GM18519 (cell line): ENCODE data around the gene ADCY5.

Experiments used
- ATAC-seq: cut with Tn5 transposase; IDR thresholded peaks from one replicate; pipeline ENCODE4 v1.9.1; 2021; ENCODE audit warnings: mild to moderate bottlenecking, moderate library complexity; ENCODE audit not compliant: unreplicated experiment, low FRiP score

Gene ADCY5

GRCh38 chr3:123373474-123373987 is 75.4 kb downstream of the ADCY5 start:
- no peak for ATAC-seq

DNA sequence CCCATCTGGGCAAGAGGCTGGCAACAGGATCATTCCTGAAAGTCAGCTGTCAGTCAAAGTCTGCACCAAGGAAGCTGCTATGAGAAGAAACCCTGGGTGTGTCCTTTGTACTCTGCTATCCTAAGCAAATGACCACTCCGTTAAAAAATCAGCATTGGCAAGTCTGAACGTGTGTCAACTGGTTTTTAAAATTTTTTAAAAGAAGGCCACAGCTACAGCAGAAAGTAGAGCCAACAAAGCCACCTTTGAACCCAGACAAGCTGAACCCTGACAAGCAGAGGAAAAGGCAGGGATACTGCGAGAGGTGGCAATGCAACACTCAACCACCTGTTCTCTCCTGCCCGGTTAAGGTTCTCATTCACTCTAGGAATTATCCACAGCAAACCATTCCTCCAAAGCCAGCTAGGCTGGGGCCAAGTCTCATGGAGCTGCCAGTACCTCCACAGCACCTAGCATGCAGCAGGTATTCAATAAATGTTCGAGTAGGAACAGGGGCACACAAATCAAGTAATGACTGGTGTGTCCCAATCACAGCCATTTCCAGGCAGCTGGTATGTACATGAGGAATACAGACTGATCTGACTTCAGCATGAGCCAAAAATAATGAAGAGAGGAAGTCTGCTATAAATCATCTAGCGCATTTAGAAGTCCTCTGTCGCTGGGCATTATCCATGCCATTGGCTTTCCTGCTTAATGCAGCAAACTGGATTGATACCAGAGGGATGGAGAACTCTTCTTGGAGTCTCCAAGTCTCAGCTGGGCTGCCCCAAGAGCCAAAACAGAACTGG is 76.0 kb downstream of the ADCY5 start:
- no peak for ATAC-seq

DNA sequence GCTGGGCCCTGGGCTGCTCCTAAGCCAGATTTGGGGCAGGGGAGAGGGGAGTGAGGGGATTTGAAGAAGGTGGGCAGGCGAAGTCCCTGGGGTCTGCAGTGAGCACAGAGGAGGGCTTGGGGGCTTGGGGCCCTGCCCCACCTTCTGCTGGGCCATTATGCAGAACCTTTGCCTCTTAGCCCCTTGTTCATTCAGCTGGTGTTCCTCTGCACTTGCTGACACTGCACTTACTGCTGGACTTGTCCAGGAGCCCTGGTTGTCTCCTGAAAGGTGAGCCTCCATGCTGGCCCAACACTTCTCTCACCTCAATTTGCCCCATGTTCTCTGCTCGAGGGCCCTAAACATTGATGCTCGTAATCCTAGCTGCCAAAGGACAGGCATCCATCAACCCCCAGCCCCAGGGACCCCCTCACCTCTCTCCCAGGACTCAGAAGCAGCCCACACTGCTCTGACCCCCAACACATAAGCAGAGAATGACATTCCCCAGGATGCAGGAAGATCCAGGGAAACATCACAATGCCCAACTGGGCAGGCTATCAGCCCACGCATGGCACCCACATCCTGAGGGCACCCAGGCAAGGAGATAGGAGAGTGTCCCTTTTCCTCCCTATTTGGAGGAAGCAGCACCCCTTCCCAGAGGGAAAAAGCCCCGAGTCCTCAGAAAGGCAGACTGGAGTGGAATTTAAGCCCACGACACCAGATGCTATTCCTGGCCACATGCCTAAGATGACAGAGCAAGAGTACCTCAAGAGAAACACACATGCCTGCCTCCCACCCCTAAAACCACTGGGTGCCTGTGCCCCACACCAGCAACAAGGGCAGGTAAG is 76.8 kb downstream of the ADCY5 start:
- no peak for ATAC-seq

DNA sequence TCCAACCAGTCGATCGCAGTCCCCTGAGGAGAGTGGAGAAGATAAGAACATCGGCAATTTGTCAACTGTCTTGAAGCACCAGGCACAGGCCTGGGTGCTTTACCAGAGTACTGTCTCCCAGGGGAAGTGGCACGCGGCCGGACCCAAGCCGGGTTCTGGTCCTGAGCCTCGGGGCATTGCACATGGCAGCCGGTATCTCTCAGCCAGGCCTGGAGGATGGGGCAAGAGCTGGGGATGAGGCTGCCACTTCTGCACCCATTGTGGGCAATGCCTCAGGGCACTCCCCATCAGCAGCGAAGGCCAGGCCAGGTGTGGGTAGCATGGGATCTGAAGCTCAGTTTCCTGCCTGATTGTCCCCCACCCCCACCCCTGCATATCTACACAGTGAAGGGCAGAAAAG is 77.5 kb downstream of the ADCY5 start:
- no peak for ATAC-seq

GRCh38 chr3:123370819-123371218 is 78.1 kb downstream of the ADCY5 start:
- no peak for ATAC-seq

GRCh38 chr3:123369085-123369484 is 79.8 kb downstream of the ADCY5 start:
- ATAC-seq, result no peak

DNA sequence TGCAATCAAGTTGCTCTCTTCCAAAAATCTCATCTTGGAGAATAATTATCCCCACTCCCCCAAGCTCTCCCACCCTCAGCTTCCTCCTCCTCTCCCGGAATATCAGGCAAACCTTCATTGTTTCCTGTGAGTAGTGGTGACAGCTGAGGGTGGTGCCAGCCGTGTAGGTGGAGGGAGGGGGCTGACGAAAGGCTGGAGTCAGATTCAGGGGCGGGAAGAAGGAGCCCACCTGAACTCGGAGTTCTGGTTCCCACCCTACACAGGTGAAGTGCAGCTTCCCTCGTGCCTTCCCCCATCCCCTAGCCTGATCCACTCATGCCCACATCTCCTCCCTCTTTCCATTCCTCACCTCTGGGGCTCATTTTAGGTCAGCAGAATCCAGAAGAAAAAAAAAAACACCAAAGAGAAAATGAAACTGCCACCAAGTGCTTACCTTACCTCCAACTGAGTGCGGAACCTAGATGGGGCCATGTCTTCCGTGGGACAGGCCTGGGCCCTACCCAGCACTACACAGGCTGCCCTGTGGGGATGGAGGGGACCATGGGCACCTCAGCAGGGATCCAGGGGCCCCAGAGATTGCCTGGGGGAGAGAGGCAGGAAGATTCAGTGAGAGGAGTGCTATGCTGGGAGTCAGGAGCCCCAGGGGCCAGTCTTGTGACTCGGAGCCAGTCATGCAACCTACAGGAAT is 81.3 kb downstream of the ADCY5 start:
- ATAC-seq, result no peak

GRCh38 chr3:123365450-123366143 is 83.3 kb downstream of the ADCY5 start:
- no peak for ATAC-seq

DNA sequence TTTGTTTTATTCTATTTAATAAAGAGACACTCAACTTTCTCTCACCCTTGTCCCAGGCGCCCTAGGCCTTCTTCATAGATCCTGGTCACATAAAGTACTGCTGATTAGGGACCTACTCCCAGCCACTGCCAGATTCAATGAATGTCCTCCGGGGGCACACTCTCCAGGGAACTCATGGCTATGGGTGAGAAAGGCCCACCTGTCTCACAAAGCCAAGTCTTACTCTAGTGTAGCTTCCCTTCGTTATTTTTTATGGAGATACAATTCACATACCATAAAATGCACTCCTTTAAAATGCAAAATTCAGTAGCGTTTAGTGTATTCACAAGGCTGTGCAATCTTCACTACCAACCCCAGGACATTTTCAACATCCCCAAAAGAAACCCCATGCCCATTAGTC is 87.8 kb downstream of the ADCY5 start:
- ATAC-seq, result no peak

- no peak for ATAC-seq
These were observed 91.6 kb downstream of the ADCY5 start for GRCh38 chr3:123357275-123357674.

- no peak for ATAC-seq
These were observed 95.0 kb downstream of the ADCY5 start for GRCh38 chr3:123353850-123354233.

DNA sequence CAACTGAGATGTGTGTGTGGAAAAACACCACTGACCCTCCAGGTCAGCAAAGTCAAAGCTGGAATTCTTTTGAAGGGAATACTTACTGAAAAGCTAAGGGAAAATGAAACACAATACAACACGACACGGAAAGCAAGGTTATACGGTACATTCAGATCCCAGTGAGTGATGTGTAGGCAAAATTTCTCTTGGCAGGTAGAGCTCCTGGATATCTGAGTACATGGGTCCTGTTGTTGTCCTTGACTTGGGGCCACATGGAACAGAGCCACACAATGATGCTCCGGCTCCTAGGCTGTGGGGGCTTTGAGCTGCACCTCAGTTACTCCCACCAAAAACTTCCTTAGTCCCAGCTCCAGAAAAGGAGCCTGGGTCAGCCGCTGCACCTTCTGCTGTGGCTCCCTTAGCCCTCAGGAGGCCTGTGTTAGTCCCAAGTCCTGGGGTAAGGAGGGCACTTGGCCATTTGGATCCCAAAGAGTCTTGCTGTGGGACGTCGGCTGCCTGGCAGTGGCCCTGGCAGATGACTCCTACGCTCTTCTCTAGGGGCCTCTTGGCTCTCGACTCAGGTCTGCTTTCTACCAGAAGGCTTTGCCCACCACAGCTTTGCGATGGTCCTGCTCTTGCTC is 95.6 kb downstream of the ADCY5 start:
- ATAC-seq, result no peak

DNA sequence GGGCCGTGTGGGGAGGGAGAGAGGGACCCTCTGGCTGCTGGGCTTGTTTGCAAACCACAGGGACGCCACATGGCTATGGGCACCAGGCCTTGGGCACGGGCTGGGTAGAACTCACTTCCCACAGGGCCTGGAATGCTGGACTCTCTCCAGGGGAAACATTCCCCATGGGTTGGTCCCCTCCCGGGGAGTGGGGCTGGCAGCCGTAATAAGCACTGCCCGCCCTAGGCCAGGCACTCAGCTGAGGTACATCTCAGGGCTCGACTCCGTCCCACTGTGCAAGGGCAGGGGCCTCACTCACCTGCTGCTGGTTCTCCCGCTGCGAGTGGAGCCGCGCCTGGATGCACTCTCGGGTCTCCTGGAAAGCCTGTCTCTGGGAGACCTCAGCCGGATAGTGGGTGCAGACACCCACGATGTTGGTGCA is 96.7 kb downstream of the ADCY5 start:
- ATAC-seq, result no peak

DNA sequence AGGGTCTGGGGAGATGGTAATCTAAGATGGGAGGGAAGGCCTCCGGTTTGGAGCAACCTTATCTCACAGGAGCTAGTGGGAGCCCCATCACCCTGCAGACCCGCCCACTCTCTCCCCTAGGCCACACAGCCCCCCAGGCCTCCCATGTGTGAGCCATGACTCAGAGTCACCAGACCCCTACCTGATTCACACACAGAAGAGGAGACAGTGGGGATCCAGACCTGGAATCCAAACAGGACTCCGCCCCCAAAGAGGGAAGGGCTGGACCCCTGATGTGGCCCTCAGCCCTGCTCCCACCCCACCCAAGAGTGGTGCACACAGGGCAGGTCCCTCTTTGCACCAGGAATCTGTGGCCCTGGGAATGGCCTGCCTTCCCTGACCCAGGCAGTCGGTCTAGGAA is 97.4 kb downstream of the ADCY5 start:
- no peak for ATAC-seq

GRCh38 chr3:123350971-123351370 is 97.9 kb downstream of the ADCY5 start:
- ATAC-seq, result no peak

DNA sequence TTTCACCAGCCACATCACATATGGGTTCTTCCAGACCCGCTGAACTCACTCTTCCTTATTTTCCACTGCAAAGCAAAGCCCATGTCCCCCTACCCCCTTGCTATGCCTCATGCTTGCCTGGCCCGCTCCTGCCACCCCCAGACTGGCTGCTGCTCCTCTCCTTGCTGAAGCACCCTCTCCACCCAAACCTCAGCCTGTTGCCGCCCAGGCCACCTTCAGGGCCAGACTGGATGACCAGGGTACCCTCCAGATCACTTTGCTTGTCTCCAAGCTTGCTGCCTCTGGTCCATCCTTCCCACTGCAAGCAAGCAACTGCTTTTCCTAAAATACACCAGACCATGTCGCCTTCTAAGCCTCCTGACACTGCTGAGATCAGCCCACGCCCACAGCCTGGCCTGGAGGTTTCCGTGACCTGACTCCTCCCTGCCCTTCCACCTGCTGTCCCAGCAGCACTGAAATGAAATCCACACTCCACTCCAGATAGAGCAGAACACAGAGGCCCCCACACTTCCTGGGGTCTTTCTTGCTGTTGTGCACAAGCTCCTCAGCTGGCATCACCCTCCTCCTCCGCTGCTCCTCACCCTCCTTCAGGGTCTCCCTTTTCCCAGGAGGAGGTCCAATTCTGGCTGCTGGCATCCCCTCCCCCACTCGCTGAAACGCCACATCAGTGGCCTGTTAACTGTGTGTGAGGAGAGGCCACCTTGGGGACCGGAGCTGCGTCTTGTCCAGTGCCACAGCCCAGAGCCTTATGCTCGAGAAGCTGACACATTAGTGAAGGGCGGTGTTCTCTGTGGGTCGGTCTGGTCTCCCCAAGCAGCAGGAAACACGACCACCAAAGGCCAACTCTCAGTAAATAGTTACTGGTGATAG is 99.1 kb downstream of the ADCY5 start:
- no peak for ATAC-seq

DNA sequence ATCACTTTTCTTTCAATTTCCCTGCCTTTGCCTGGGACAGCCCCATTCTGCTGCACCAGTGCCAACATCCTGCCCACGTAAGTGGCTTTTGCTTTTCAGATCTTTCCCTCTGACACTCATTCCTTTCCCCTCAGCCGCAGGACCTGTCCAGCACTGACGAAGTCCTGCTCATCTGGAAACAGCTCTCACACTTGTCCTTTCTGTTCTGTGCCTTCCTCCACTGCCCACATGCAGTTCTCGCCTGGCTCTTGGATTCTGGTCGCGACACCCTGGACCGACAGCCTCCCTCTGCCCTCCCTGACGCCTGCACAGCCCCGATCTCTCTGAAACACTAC is 99.7 kb downstream of the ADCY5 start:
- ATAC-seq, result no peak

DNA sequence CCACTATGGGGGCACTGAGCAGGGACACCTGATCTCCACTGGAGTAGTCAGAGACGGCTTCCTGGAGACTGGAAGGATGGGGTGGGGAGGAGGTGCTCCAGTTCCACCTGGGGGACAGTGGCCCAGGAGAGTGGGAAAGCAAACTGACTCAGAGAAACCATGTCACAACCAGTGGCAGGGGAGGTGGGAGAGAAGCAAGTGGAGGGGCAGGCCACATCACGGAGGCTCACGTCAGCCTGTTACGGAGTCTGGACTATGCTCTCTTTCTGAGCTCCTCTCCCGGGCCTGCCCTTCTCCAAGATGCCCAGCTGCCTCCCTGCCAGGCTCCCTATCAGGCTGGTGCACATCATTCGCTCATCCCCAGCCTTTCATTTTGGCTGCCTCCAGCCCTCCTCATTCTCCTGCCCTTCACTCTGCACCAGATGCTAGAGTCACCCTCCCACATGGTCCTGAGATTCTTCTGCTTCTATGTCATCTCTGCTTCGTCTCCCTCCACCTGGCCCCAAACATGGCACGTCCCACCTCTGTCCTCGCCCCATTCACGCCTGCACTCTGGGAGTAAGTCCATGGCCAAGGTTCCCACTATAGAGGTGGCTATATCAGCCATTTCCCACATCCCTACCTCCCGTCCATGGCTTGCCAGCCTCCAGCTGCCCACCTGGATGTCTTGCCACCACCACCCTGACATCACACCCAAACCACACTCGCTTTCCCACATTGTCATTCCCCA is 100.3 kb downstream of the ADCY5 start:
- ATAC-seq, result no peak
